IMR-90 (cell line): ENCODE data around the gene ETV4. TPM values are rescaled to one million over a fixed set of nuclear protein-coding genes. Genes with fewer than 3 reads are reported as not detected.

ENCODE experiments used
- ATAC-seq: fragments of 200-7000 bp; cut with Tn5 transposase; 2 replicates; pipeline ENCODE4 v1.9.1; 2020; ENCODE audit warnings: low read depth, mild to moderate bottlenecking, moderate library complexity
- BruUV-seq: library from RNA; stranded (reverse); fragments of 400-500 nt; replicated peaks from 2 replicates; lab custom pipeline; 2021; lab: Mats Ljungman, UMichigan
- CTCF ChIA-PET: fragments of 300-600 bp; formaldehyde crosslinking; extraction: SDS; loops from one replicate; lab custom pipeline; 2021; ENCODE audit warnings: antibody characterized with exemption; lab: Yijun Ruan, JAX
- POLR2A ChIA-PET: fragments of 300-600 bp; sonication (Branson Sonifier 250); formaldehyde crosslinking; loops from one replicate; lab custom pipeline; 2022; ENCODE audit warnings: antibody characterized with exemption; ENCODE audit not compliant: unreplicated experiment; lab: Charles Lee
- DNase-seq: peaks from one replicate; pipeline ENCODE4 v3.0.0; 2013
- H2AFZ ChIP-seq: replicated peaks from 2 replicates; pipeline ENCODE3; 2013; ENCODE audit warnings: low read length, mild to moderate bottlenecking; ENCODE audit not compliant: poor library complexity
- H2AK5ac ChIP-seq: 2 replicates; pipeline ENCODE4 v1.6.1; 2013; ENCODE audit warnings: low read depth, low read length, inconsistent platforms
- H2AK9ac ChIP-seq: replicated peaks from 2 replicates; pipeline ENCODE3; 2013; ENCODE audit warnings: mild to moderate bottlenecking, low read depth, low read length, moderate library complexity; ENCODE audit not compliant: poor library complexity
- H2BK120ac ChIP-seq: 2 replicates; pipeline ENCODE4 v1.6.1; 2013; ENCODE audit warnings: low read depth, low read length, inconsistent platforms
- H2BK15ac ChIP-seq: 3 replicates; pipeline ENCODE4 v1.6.1; 2013; ENCODE audit warnings: low read depth, low read length, inconsistent platforms
- H2BK20ac ChIP-seq: 2 replicates; pipeline ENCODE4 v1.6.1; 2013; ENCODE audit warnings: low read depth, mild to moderate bottlenecking, inconsistent platforms, low read length, moderate library complexity
- H2BK5ac ChIP-seq: 2 replicates; pipeline ENCODE4 v1.6.1; 2013; ENCODE audit warnings: mild to moderate bottlenecking, low read depth, low read length, inconsistent platforms; ENCODE audit not compliant: poor library complexity, severe bottlenecking
- H3K14ac ChIP-seq: replicated peaks from 2 replicates; pipeline ENCODE4 v1.6.1; 2013; ENCODE audit warnings: low read depth, low read length, inconsistent platforms
- H3K18ac ChIP-seq: 2 replicates; pipeline ENCODE4 v1.6.1; 2013; ENCODE audit warnings: low read depth, low read length, control low read depth
- H3K23ac ChIP-seq: 2 replicates; pipeline ENCODE4 v1.6.1; 2013; ENCODE audit warnings: low read depth, low read length, inconsistent platforms
- H3K27ac ChIP-seq: 2 replicates; pipeline ENCODE4 v1.5.1; 2013; ENCODE audit warnings: mild to moderate bottlenecking, control low read depth, low read length; ENCODE audit not compliant: insufficient read depth
- H3K27me3 ChIP-seq: 2 replicates; pipeline ENCODE4 v1.6.1; 2013; ENCODE audit warnings: low read length; ENCODE audit not compliant: control insufficient read depth, insufficient read depth
- H3K36me3 ChIP-seq: 2 replicates; pipeline ENCODE4 v1.6.1; 2013; ENCODE audit warnings: low read length, mixed read lengths; ENCODE audit not compliant: control insufficient read depth, insufficient read depth
- H3K4ac ChIP-seq: 2 replicates; pipeline ENCODE4 v1.6.1; 2013; ENCODE audit warnings: low read depth, low read length, inconsistent platforms
- H3K4me1 ChIP-seq: 2 replicates; pipeline ENCODE4 v1.6.1; 2013; ENCODE audit warnings: low read length, mixed read lengths; ENCODE audit not compliant: control insufficient read depth, insufficient read depth
- H3K4me2 ChIP-seq: 2 replicates; pipeline ENCODE4 v1.6.1; 2013; ENCODE audit warnings: low read depth, mild to moderate bottlenecking, control low read depth, low read length, moderate library complexity
- H3K4me3 ChIP-seq: 2 replicates; pipeline ENCODE4 v1.5.1; 2013; ENCODE audit warnings: low read depth, mild to moderate bottlenecking, control low read depth, low read length, moderate library complexity; ENCODE audit not compliant: insufficient read depth
- H3K56ac ChIP-seq: 2 replicates; pipeline ENCODE4 v1.6.1; 2013; ENCODE audit warnings: low read length, inconsistent platforms; ENCODE audit not compliant: insufficient read depth; ENCODE audit errors: extremely low read depth
- H3K79me1 ChIP-seq, 2 experiments: 2 replicates each; pipeline ENCODE4 v1.6.1; 2013; ENCODE audit warnings: low read length in 2 of 2, inconsistent platforms in 1 of 2, low read depth in 1 of 2
- H3K9ac ChIP-seq: 2 replicates; pipeline ENCODE4 v1.6.1; 2013; ENCODE audit warnings: low read depth, low read length, control low read depth
- H3K9me1 ChIP-seq: 2 replicates; pipeline ENCODE4 v1.6.1; 2013; ENCODE audit warnings: low read length, inconsistent platforms; ENCODE audit not compliant: insufficient read depth
- H3K9me3 ChIP-seq: 2 replicates; pipeline ENCODE4 v1.6.1; 2013; ENCODE audit warnings: low read length; ENCODE audit not compliant: control insufficient read depth, insufficient read depth
- H4K20me1 ChIP-seq: 2 replicates; pipeline ENCODE4 v1.6.1; 2013; ENCODE audit warnings: low read length, inconsistent platforms; ENCODE audit not compliant: insufficient read depth
- H4K5ac ChIP-seq: 2 replicates; pipeline ENCODE4 v1.6.1; 2013; ENCODE audit warnings: mild to moderate bottlenecking, low read depth, low read length, control low read depth
- H4K8ac ChIP-seq, 2 experiments: 2 replicates each; pipeline ENCODE4 v1.6.1; 2013; ENCODE audit warnings: low read depth in 2 of 2, low read length in 2 of 2, control low read depth in 1 of 2, inconsistent platforms in 1 of 2
- H4K91ac ChIP-seq: 2 replicates; pipeline ENCODE4 v1.6.1; 2013; ENCODE audit warnings: low read depth, low read length, inconsistent platforms; ENCODE audit not compliant: insufficient read depth
- BHLHE40 ChIP-seq: fragments of 150-350 bp; IDR thresholded peaks from 2 replicates; pipeline ENCODE4 v1.6.1; 2016; ENCODE audit warnings: mild to moderate bottlenecking, low read depth, low read length
- CEBPB ChIP-seq: IDR thresholded peaks from 2 replicates; pipeline ENCODE4 v1.6.1; 2012; ENCODE audit warnings: low read depth, low read length, improper control_type of control experiment
- CHD1 ChIP-seq: IDR thresholded peaks from 2 replicates; pipeline ENCODE4 v1.6.1; 2012; ENCODE audit warnings: low read depth, low read length, improper control_type of control experiment
- FOS ChIP-seq: fragments of 150-350 bp; IDR thresholded peaks from 2 replicates; pipeline ENCODE4 v1.6.1; 2016; ENCODE audit warnings: low read depth, low read length
- MAFK ChIP-seq: IDR thresholded peaks from 2 replicates; pipeline ENCODE4 v1.6.1; 2012; ENCODE audit warnings: low read depth, low read length, improper control_type of control experiment
- MAZ ChIP-seq: IDR thresholded peaks from 2 replicates; pipeline ENCODE4 v1.6.1; 2012; ENCODE audit warnings: low read depth, mild to moderate bottlenecking, low read length, improper control_type of control experiment, moderate library complexity, borderline replicate concordance
- MXI1 ChIP-seq: IDR thresholded peaks from 2 replicates; pipeline ENCODE4 v1.6.1; 2012; ENCODE audit warnings: low read depth, mild to moderate bottlenecking, low read length, moderate library complexity, borderline replicate concordance
- NFE2L2 ChIP-seq: fragments of 150-350 bp; IDR thresholded peaks from 2 replicates; pipeline ENCODE4 v1.6.1; 2016; ENCODE audit warnings: low read depth, mild to moderate bottlenecking, low read length
- POLR2A ChIP-seq: IDR thresholded peaks from 2 replicates; pipeline ENCODE4 v1.6.1; 2012; ENCODE audit warnings: mild to moderate bottlenecking, low read depth, low read length
- RAD21 ChIP-seq: IDR thresholded peaks from 2 replicates; pipeline ENCODE4 v1.6.1; 2012; ENCODE audit warnings: low read length, improper control_type of control experiment
- RCOR1 ChIP-seq: IDR thresholded peaks from 2 replicates; pipeline ENCODE4 v1.6.1; 2012; ENCODE audit warnings: mild to moderate bottlenecking, low read length, improper control_type of control experiment; ENCODE audit not compliant: insufficient replicate concordance
- RFX5 ChIP-seq: IDR thresholded peaks from 2 replicates; pipeline ENCODE4 v1.8.0; 2012; ENCODE audit warnings: low read depth, mild to moderate bottlenecking, low read length, moderate library complexity
- SMC3 ChIP-seq: fragments of 150-350 bp; IDR thresholded peaks from 2 replicates; pipeline ENCODE4 v1.6.1; 2016; ENCODE audit warnings: low read depth, mild to moderate bottlenecking, antibody characterized with exemption, low read length, moderate library complexity
- USF2 ChIP-seq: fragments of 150-350 bp; IDR thresholded peaks from 2 replicates; pipeline ENCODE4 v1.6.1; 2017; ENCODE audit warnings: mild to moderate bottlenecking, antibody characterized with exemption, low read length, low read depth
- WGBS, 2 experiments: methylation state at CpG; one replicate each; pipeline versions ENCODE4 v1.1.5 to v1.1.7; 2013; ENCODE audit warnings: missing lambda C conversion rate in 2 of 2; ENCODE audit not compliant: insufficient read length in 1 of 2; ENCODE audit errors: extremely low coverage in 2 of 2; 5-methylcytosine and 5-hydroxymethylcytosine counted together
- dilution Hi-C: fragments of 300-500 bp; cut with HindIII; formaldehyde crosslinking; loops from one replicate; pipeline ENCODE4 v1.14.3; 2018; ENCODE audit warnings: low sequenced_read_pairs; ENCODE audit not compliant: unreplicated experiment
- in situ Hi-C: fragments of 300-500 bp; cut with MboI; formaldehyde crosslinking; loops from 3 replicates; pipeline ENCODE4 v1.14.3; 2019; ENCODE audit warnings: low sequenced_read_pairs, inconsistent platforms, mixed read lengths
- intact Hi-C: fragments of 100-400 bp; cut with micrococcal nuclease; formaldehyde crosslinking; loops from 2 replicates; pipeline ENCODE4 v1.10.0; 2022
- polyA plus RNA-seq, 3 experiments: library from polyadenylated mRNA; depleted of rRNA; stranded (reverse); fragments of >200 nt; gene quantifications; 2 replicates each; pipeline ENCODE4 v1.2.3, GENCODE V29; 2012; ENCODE audit warnings: low replicate concordance in 1 of 3
- total RNA-seq: library from RNA; depleted of rRNA; stranded (reverse); fragments of >200 nt; gene quantifications from 2 replicates; pipeline ENCODE4 v1.2.3, GENCODE V29; 2012
- TF ChIP-seq, protein P1 (sequence below): conservative IDR thresholded peaks from 2 replicates; pipeline ENCODE4 v1.5.1; 2012; ENCODE audit warnings: mild to moderate bottlenecking, low read depth, low read length, improper control_type of control experiment

ETV4 gene
- total and polyA plus RNA-seq, 2 of the 4 experiments (the other 2 are of a cell fraction) = 4.3 to 13.2 TPM

DNA sequence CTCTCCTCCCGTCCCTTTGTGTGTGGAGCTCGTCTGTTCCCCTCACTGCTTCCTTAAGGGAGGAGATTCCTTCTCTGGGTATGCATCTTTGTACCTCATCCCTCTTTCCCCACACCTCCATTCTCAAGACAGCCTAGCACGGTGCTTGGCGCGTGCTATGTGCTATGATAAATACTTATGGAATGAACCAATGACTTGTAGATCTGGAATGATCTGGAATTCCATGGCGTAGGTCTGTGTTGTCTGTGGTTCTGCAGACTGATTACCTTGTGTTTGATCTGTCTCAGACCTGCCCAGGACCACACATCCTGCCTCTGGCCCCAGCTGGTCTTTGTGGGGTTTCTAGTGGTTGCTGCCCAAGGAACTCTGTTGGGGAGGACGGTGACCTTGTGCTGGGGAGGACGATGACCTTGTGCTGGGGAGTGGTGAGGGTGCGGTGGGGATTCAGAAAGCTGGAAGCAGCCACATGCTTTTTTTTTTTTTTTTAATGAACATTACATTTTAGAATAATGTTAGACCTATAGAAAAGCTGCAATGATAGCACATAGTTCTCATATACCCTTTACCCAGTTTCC, 33.5 kb upstream of the ETV4 start:
- WGBS, 2 experiments = no CpG with 5 or more reads among the region's 9 CpGs
- Histone ChIP-seq H2BK15ac (peak overlapping the region; percentile 92; the same call in 2 of the 3 replicates), H4K8ac (peak overlapping the region; percentile 75 to 91), H2BK120ac (peak overlapping the region; percentile 95), H3K4me1 (peaks cover 16% of the 10 kb centered on the region), H3K4me2 (no peak overlapping the region; the same call in 1 of the 2 replicates), H3K23ac (peak overlapping the region; percentile 90; the same call in 1 of the 2 replicates), H2AK9ac (peak overlapping the region; percentile 89), H3K9ac (no peak overlapping the region; the same call in 1 of the 2 replicates), H4K20me1 (no peaks in the 10 kb centered on the region), H3K36me3 (no peaks in the 10 kb centered on the region), H3K56ac (no peak overlapping the region), H2BK20ac (peak overlapping the region; percentile 98), H2AK5ac (peak overlapping the region; percentile 93), H3K27me3 (no peaks in the 10 kb centered on the region), H4K5ac (peak overlapping the region; percentile 17; the same call in 1 of the 2 replicates), H3K27ac (peak overlapping the region; percentile 31; the same call in 1 of the 2 replicates), H3K4ac (peak overlapping the region; percentile 79), H3K14ac (peak overlapping the region; percentile 90), H3K79me1 (no peaks in the 10 kb centered on the region), H2AFZ (peak overlapping the region; percentile 73), H3K4me3 (no peak overlapping the region), H2BK5ac (peak overlapping the region; percentile 83), H3K9me3 (no peaks in the 10 kb centered on the region), H4K91ac (peak overlapping the region; percentile 88), H3K18ac (peak overlapping the region; percentile 44; the same call in 1 of the 2 replicates), H3K9me1 (peaks cover 17% of the 10 kb centered on the region)
- ATAC-seq (peak; percentile 65), DNase-seq (peak; percentile 95)
- ChIA-PET POLR2A (no interaction called here), CTCF (interaction anchor here (1.2 to 8.7 kb wide), 2 partner anchors 28 to 94 kb away, joined by 3 to 82 read pairs; no protein-coding TSS in a partner anchor)
- intact Hi-C loops (loop anchor here (2.0 kb wide), 1 partner anchor 181 kb away; no protein-coding TSS in a partner anchor), dilution Hi-C loops (no loop called here), in situ Hi-C loops (loop anchor here (5.0 kb wide), 2 partner anchors 93 to 173 kb away; no protein-coding TSS in a partner anchor)
- BruUV-seq = no TSS peak
- TF ChIP-seq MAZ (no peak), USF2 (no peak), CHD1 (no peak), RCOR1 (no peak), POLR2A (0 out of 2 replicates have a peak, but pooled peaks have one; percentile 17), FOS (peak; percentile 46; the same call in 1 of the 2 replicates), SMC3 (no peak), MXI1 (peak; percentile 30; the same call in 1 of the 2 replicates), CEBPB (peak; percentile 36; the same call in 1 of the 2 replicates), MAFK (no peak), BHLHE40 (peak; percentile 85), RAD21 (no peak), NFE2L2 (no peak), RFX5 (no peak)
- TF ChIP-seq, protein P1, sequence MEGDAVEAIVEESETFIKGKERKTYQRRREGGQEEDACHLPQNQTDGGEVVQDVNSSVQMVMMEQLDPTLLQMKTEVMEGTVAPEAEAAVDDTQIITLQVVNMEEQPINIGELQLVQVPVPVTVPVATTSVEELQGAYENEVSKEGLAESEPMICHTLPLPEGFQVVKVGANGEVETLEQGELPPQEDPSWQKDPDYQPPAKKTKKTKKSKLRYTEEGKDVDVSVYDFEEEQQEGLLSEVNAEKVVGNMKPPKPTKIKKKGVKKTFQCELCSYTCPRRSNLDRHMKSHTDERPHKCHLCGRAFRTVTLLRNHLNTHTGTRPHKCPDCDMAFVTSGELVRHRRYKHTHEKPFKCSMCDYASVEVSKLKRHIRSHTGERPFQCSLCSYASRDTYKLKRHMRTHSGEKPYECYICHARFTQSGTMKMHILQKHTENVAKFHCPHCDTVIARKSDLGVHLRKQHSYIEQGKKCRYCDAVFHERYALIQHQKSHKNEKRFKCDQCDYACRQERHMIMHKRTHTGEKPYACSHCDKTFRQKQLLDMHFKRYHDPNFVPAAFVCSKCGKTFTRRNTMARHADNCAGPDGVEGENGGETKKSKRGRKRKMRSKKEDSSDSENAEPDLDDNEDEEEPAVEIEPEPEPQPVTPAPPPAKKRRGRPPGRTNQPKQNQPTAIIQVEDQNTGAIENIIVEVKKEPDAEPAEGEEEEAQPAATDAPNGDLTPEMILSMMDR = no peak
